Measurements from ENCODE around the gene PIGL.

Gene PIGL

GRCh38 chr17:16352303-16352666 is 135.3 kb downstream of the PIGL start:
- in situ Hi-C loops (cut with MboI; ENCODE audit: low sequenced_read_pairs) = no loop called here

GRCh38 chr17:16352667-16353316 is 135.8 kb downstream of the PIGL start:
- in situ Hi-C loops (cut with MboI; ENCODE audit: low sequenced_read_pairs) = no loop called here

GRCh38 chr17:16353317-16354174 is 136.5 kb downstream of the PIGL start, which contains the start of gene CENPV:
CENPV (minus strand) TSS chr17:16353469; CDS start chr17:16353436, 33 bp downstream.
- in situ Hi-C loops (cut with MboI; ENCODE audit: low sequenced_read_pairs) = no loop called here

- in situ Hi-C loops (cut with MboI; ENCODE audit: low sequenced_read_pairs) = no loop called here
Measured at GRCh38 chr17:16354585-16354984, 137.6 kb downstream of the PIGL start.

GRCh38 chr17:16358394-16358793 is 141.4 kb downstream of the PIGL start:
- in situ Hi-C loops (cut with MboI; ENCODE audit: low sequenced_read_pairs) = no loop called here

GRCh38 chr17:16361874-16362273 is 144.9 kb downstream of the PIGL start:
- in situ Hi-C loops (cut with MboI; ENCODE audit: low sequenced_read_pairs) = no loop called here

GRCh38 chr17:16363749-16364536 is 146.9 kb downstream of the PIGL start:
- in situ Hi-C loops (cut with MboI; ENCODE audit: low sequenced_read_pairs) = no loop called here

GRCh38 chr17:16364625-16365024 is 147.6 kb downstream of the PIGL start:
- in situ Hi-C loops (cut with MboI; ENCODE audit: low sequenced_read_pairs) = no loop called here

GRCh38 chr17:16371742-16372141 is 154.7 kb downstream of the PIGL start:
- in situ Hi-C loops (cut with MboI; ENCODE audit: low sequenced_read_pairs) = no loop called here

- in situ Hi-C loops (cut with MboI; ENCODE audit: low sequenced_read_pairs) = no loop called here
Measured at GRCh38 chr17:16374146-16374938, 157.3 kb downstream of the PIGL start.

All from HL-60/S4 treated with retinoic acid at 250 ng/mL for 4 days and 3 days (cell line).